Prostate gland (tissue), 2 donors: ENCODE results near the gene PGM5. TPM values are rescaled to one million over a fixed set of nuclear protein-coding genes. Genes with fewer than 3 reads are reported as not detected.
"Not testable (repeated sequence)": the region's sequence is repeated elsewhere in the genome, so short reads cannot be mapped to it uniquely, and the experiment has no call there.

Experiments
- DNase-seq: peaks from one replicate; pipeline ENCODE4 v3.0.0-alpha.2; 2019; ENCODE audit warnings: low spot score
- H3K27ac ChIP-seq, 2 donors: fragments of 200-600 bp; sonication (generic); 2 replicates each; pipeline ENCODE4 v1.5.1; 2017 to 2019
- H3K27me3 ChIP-seq: fragments of 200-600 bp; sonication (generic); replicated peaks from 2 replicates; pipeline ENCODE4 v1.5.1; 2019; ENCODE audit not compliant: insufficient read depth
- H3K36me3 ChIP-seq, 2 donors: fragments of 200-600 bp; sonication (generic); 1 replicate in 1 of 2; 2 replicates in 1 of 2; pipeline versions ENCODE4 v1.5.1 to v1.8.1; 2017 to 2019
- H3K4me1 ChIP-seq: fragments of 200-600 bp; sonication (generic); replicated peaks from 2 replicates; pipeline ENCODE4 v1.5.1; 2019
- H3K4me3 ChIP-seq, 2 donors: fragments of 200-600 bp; sonication (generic); 2 replicates each; pipeline ENCODE4 v1.5.1; 2017 to 2019
- H3K9me3 ChIP-seq: fragments of 200-600 bp; sonication (generic); 2 replicates; pipeline ENCODE4 v1.5.1; 2017
- WGBS: methylation state at CpG from one replicate; pipeline ENCODE4 v1.1.5; 2018; 5-methylcytosine and 5-hydroxymethylcytosine counted together
- intact Hi-C: fragments of 100-400 bp; cut with DNase I; formaldehyde crosslinking; loops from one replicate; pipeline ENCODE4 v1.14.2; 2022
- total RNA-seq, 2 donors: library from RNA; depleted of rRNA; stranded (reverse); fragments of >200 nt; gene quantifications; one replicate each; pipeline ENCODE4 v1.1.0, GENCODE V29; 2016

PGM5 gene
- total RNA-seq, 2 donors from 2014 or later, result 96.5 to 99.6 TPM

DNA sequence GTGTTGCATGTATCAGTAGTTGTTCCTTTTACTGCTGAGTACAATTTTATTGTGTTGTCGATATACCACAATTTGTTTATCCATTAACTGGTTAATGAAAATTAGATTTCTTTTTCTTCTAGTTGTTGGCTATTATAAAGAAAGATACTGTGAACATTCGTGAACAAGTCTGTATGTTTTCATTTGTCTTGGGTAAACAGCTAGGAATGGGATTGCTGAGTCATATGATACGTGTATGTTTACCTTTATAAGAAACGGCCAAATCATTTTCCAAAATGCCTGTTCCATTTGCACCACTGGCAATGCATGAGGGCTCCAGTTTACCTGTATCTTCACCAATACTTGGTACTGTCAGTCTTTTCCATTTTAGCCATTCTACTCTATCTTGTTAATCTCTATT, 33.1 kb downstream of the PGM5 start:
- intact Hi-C loops, DNase-seq, H3K27me3 ChIP-seq, H3K9me3 ChIP-seq, H3K4me3 ChIP-seq, H3K36me3 ChIP-seq, H3K4me1 ChIP-seq: not testable (repeated sequence)
- WGBS, result 57% methylated on average over 4 of the region's 4 CpGs
- peak overlapping the region in 1 of 2 donors; percentile 35 for H3K27ac ChIP-seq

- intact Hi-C loops, DNase-seq, H3K4me3 ChIP-seq, H3K9me3 ChIP-seq, H3K36me3 ChIP-seq, H3K4me1 ChIP-seq, H3K27ac ChIP-seq, H3K27me3 ChIP-seq: not testable (repeated sequence)
- 71% methylated on average over 1 of the region's 1 CpG for WGBS
Measured at GRCh38 chr9:68390737-68391136, 34.3 kb downstream of the PGM5 start.

- intact Hi-C loops, H3K27me3 ChIP-seq, H3K9me3 ChIP-seq, H3K4me3 ChIP-seq, H3K36me3 ChIP-seq, H3K4me1 ChIP-seq, H3K27ac ChIP-seq, DNase-seq: not testable (repeated sequence)
- WGBS, result 39% methylated on average over 1 of the region's 1 CpG
Measured at GRCh38 chr9:68396411-68397094, 40.1 kb downstream of the PGM5 start.

GRCh38 chr9:68397095-68397423, 40.6 kb downstream of the PGM5 start:
- H3K27ac ChIP-seq, intact Hi-C loops: not testable (repeated sequence)
- 78% methylated on average over 2 of the region's 2 CpGs for whole genome bisulfite sequencing

DNA sequence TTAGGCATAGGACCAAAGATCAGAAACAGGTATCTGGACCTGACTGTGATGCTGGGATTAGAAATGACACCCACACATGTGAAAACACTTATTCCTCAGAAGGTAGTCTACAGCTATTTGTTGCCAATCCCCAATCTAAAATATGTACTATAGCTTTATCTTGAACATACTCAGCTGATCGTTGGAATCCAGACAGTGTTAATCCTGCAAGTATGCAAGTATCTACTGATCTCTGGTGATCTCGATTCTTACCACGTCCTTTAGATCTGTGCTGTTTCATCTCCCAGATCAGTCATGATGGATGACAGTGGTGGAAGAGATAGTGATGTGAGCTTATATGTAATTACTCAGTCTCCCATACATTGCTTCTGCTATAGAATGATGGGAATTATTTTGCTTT, 41.4 kb downstream of the PGM5 start:
- H3K27me3 ChIP-seq, H3K9me3 ChIP-seq, H3K27ac ChIP-seq, intact Hi-C loops, H3K36me3 ChIP-seq, DNase-seq, H3K4me1 ChIP-seq, H3K4me3 ChIP-seq: not testable (repeated sequence)
- WGBS, result 62% methylated on average over 3 of the region's 3 CpGs

More at GRCh38 chr9:68397095-68397423, 40.6 kb downstream of the PGM5 start:
- H3K9me3 ChIP-seq, H3K4me3 ChIP-seq, H3K4me1 ChIP-seq, H3K36me3 ChIP-seq, DNase-seq, H3K27me3 ChIP-seq: not testable (repeated sequence)

DNA sequence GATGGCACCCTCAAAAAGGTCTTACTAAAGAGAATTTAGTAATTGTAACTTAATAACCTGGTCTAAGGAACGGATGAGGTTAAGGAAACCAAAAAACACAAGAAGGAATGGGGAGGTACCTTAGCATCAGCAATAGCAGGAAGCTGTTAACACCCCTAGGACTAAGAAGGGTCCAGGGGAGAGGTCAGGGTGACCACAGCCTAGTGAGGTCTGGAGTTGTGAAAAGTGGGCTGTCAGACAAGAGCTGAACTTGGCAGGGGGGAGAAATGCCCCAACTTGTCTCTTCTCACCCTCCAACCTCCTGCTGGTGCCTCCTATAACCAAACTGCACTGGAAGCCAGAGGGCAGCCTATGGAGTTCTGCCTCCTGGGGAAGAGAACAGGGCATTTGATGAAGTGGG, 41.9 kb downstream of the PGM5 start:
- H3K4me1 ChIP-seq, intact Hi-C loops, H3K4me3 ChIP-seq, H3K9me3 ChIP-seq, H3K27ac ChIP-seq, H3K36me3 ChIP-seq, H3K27me3 ChIP-seq, DNase-seq: not testable (repeated sequence)
- WGBS, result 76% methylated on average over 1 of the region's 1 CpG

- H3K27me3 ChIP-seq, H3K9me3 ChIP-seq, H3K27ac ChIP-seq, H3K4me3 ChIP-seq, H3K4me1 ChIP-seq, intact Hi-C loops, DNase-seq, H3K36me3 ChIP-seq: not testable (repeated sequence)
- WGBS, result 86% methylated on average over 3 of the region's 3 CpGs
Measured at GRCh38 chr9:68404421-68405185, 48.2 kb downstream of the PGM5 start.

DNA sequence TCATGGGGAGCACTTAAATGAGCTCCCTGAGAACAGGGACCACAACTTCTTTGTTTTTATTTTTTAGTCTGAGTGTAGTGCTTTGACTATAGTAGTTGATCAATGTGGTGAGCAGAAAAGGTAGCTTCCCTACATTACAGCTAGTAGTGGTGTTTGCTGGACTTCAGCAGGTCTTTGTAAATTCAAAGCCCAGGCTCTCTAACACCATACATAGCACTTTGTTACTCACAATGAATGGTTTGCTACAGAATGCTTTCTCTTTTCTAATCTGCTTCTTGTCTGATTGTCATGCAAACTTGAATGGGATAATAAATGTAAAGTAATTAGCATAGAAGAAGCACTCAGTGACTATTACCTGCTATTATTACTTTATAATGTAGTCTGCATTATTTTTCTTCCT, 55.5 kb downstream of the PGM5 start:
- H3K4me3 ChIP-seq, H3K4me1 ChIP-seq, H3K9me3 ChIP-seq, intact Hi-C loops, H3K27me3 ChIP-seq, DNase-seq, H3K36me3 ChIP-seq, H3K27ac ChIP-seq: not testable (repeated sequence)

DNA sequence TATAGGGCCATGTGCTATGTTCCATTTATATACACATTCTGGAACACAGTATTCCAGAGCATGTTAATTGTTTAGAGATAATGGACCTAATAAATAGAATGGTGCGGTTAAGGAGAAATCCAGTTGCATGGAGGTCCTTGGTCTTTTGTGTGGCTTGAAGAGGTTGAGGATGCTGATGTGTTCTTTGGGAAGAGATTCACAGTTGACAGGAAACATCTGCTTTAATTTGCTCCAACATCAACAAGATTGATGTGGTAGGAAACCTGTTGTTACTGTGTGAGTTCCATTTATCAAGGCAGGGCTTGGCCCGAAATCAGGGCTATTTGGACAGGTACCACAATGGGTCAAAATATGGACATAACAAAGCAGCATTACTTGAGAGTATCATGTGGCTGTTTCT, 56.3 kb downstream of the PGM5 start:
- WGBS, result 40% methylated on average over 2 of the region's 2 CpGs
- H3K27me3 ChIP-seq, H3K27ac ChIP-seq, H3K4me1 ChIP-seq, DNase-seq, H3K36me3 ChIP-seq, H3K4me3 ChIP-seq, intact Hi-C loops, H3K9me3 ChIP-seq: not testable (repeated sequence)

DNA sequence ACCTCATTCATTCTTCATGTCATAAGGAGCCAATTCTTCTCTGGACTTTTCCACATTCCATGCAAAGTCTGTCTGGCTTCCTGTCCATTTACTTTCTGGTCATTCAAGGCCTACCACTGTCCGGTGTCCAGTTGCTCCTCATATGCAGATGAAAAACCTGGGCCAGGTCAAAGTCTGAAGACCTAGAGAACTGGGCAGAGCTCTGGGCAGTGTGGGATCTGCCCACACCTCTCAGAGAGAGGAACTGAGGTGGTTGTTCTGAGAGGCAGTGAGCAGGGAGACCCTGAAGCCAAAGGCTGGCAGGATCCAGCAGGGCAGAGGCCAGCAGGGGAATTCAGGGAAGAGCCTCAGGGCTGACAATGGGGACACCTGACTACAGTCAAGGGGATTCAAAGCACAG, 58.7 kb downstream of the PGM5 start:
- H3K4me3 ChIP-seq, H3K9me3 ChIP-seq, H3K27me3 ChIP-seq, H3K36me3 ChIP-seq, H3K27ac ChIP-seq, H3K4me1 ChIP-seq, DNase-seq, intact Hi-C loops: not testable (repeated sequence)
- WGBS, result 100% methylated on average over 1 of the region's 1 CpG
